ENCODE data around the gene DNAJC5. TPM values are rescaled to one million over a fixed set of nuclear protein-coding genes. Genes with fewer than 3 reads are reported as not detected.
"Not testable (repeated sequence)": the region's sequence is repeated elsewhere in the genome, so short reads cannot be mapped to it uniquely, and the experiment has no call there.

The DNAJC5 gene
- total RNA-seq, 4 donors from 2014 or later: 40.6 to 59.7 (median 49.7) TPM

DNA sequence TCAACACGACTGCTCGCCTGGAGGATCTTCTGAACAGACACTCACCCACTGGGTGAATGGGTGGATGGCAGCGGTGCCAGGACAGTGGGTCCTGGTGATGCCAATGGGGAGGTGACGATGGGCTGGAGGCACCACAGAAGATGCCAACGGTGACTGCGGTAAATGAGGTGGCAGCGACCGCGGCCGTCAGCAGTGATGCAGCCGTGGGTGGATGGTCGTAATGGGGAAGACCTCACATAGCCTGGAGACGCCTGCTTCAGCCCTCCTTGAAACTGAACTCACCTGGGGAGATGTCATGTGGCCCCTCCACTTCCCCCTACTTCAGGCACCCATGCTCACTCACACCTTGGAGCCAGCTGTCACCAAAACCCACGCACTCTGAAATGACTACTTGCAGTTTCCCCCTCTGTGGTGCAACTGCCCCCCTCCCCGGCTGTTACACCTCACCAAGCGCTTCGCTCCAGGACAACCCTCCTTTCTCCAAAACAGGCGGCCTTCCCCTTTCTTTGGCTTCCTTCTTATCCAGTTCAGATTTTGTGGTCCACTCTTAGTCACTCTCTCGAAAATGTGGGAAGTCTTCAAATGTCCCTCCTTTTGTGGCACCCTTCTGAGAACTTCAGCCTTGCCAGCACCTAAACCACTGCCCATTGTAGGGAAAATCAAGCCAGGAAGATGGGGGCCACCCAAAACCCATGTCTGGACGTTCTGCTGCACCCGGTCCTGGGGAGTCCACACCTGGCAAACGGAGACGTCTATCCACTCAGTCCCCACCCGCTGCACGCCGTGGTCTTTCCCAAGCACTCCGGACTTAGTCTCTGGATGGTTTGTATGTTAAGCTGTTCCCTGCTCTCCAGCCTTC lies 44.0 kb upstream of the DNAJC5 start:
- intact Hi-C loops (cut with DNase I; ENCODE audit: low total_unique reads): no loop called here
- WGBS, 2 donors: 70 to 77% methylated on average over 27 of the region's 27 CpGs
- no peak overlapping the region for H3K4me3 ChIP-seq (ENCODE audit: low read depth, poor library complexity, severe bottlenecking)
- DNase-seq (ENCODE audit: low spot score in 2 of 2): no peak
- TF ChIP-seq POLR2A (IDR thresholded peaks at IDR 0.05): no peak
- TF ChIP-seq, protein P1, sequence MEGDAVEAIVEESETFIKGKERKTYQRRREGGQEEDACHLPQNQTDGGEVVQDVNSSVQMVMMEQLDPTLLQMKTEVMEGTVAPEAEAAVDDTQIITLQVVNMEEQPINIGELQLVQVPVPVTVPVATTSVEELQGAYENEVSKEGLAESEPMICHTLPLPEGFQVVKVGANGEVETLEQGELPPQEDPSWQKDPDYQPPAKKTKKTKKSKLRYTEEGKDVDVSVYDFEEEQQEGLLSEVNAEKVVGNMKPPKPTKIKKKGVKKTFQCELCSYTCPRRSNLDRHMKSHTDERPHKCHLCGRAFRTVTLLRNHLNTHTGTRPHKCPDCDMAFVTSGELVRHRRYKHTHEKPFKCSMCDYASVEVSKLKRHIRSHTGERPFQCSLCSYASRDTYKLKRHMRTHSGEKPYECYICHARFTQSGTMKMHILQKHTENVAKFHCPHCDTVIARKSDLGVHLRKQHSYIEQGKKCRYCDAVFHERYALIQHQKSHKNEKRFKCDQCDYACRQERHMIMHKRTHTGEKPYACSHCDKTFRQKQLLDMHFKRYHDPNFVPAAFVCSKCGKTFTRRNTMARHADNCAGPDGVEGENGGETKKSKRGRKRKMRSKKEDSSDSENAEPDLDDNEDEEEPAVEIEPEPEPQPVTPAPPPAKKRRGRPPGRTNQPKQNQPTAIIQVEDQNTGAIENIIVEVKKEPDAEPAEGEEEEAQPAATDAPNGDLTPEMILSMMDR (IDR thresholded peaks at IDR 0.05): no peak

DNA sequence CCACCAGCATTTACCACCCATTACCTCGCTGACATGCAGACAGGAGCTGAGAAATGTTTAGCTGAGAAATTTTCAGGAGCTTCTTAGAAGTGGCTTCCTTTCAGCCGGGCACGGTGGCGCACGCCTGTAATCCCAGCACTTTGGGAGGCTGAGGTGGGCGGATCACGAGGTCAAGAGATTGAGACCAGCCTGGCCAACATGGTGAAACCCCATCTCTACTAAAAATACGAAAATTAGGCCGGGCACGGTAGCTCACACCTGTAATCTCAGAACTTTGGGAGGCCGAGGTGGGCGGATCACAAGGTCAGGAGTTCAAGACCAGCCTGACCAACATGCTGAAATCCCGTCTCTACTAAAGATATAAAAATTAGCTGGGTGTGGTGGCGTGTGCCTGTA lies 43.4 kb upstream of the DNAJC5 start:
- intact Hi-C loops (cut with DNase I; ENCODE audit: low total_unique reads); DNase-seq (ENCODE audit: low spot score in 2 of 2); H3K4me3 ChIP-seq (ENCODE audit: low read depth, poor library complexity, severe bottlenecking): not testable (repeated sequence)
- 83 to 89% methylated on average over 14 of the region's 14 CpGs for WGBS, 2 donors

DNA sequence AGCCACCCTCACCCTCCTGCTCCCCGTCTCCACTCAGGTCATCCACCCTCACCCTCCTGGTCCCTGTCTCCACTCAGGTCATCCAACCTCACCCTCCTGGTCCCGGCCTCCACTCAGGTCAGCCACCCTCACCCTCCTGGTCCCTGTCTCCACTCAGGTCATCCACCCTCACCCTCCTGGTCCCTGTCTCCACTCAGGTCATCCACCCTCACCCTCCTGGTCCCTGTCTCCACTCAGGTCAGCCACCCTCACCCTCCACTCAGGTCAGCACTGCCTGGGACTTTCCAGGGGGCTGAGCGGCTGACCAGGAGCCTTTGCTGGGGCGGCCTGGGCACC lies 41.2 kb upstream of the DNAJC5 start:
- H3K4me3 ChIP-seq (ENCODE audit: low read depth, poor library complexity, severe bottlenecking); intact Hi-C loops (cut with DNase I; ENCODE audit: low total_unique reads); DNase-seq (ENCODE audit: low spot score in 2 of 2): not testable (repeated sequence)
- 65 to 77% methylated on average over 4 of the region's 4 CpGs for WGBS, 2 donors

GRCh38 chr20:63854069-63854765 lies 40.7 kb upstream of the DNAJC5 start:
- no peak for DNase-seq (ENCODE audit: low spot score in 2 of 2)
- H3K4me3 ChIP-seq (ENCODE audit: low read depth, poor library complexity, severe bottlenecking): no peak overlapping the region
- intact Hi-C loops (cut with DNase I; ENCODE audit: low total_unique reads): no loop called here
- 4 to 6% methylated on average over 8 to 12 of the region's 17 CpGs for WGBS, 2 donors
- no peak for TF ChIP-seq POLR2A (IDR thresholded peaks at IDR 0.05)
- TF ChIP-seq, protein P1 (IDR thresholded peaks at IDR 0.05): no peak

DNA sequence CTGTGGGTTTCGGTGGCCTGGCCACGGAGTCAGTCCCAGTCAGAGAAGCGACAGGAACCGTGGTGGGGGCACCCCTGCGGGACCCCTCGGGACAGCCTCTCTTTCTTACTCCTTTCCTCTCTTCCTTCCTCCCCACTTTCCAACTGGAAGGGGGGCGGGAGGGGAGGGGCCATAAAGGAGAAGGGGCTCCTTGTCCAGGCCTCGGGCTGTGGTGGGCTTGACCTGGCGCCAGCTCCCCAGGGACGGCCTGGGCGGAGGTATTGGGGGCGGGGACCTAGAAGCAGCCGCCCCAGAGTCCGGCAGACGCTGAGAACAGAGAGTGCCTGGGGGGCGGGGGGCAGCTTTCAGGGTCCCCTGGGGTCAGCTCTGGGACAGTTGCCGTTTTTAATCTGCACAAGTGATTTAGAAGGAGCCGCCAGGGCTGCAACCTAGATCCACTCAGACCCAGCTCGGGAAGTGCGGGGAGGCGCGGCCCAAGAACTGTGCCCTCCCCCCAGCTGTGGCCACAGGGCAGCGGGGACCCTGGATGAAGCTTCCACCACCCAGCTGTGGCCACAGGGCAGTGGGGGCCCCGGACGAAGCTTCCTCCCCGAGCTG lies 40.1 kb upstream of the DNAJC5 start:
- no peak for TF ChIP-seq POLR2A (IDR thresholded peaks at IDR 0.05)
- TF ChIP-seq, protein P1 (IDR thresholded peaks at IDR 0.05): no peak
- H3K4me3 ChIP-seq (ENCODE audit: low read depth, poor library complexity, severe bottlenecking): no peak overlapping the region
- WGBS, 2 donors: 1 to 3% methylated on average over 12 to 15 of the region's 26 CpGs
- intact Hi-C loops (cut with DNase I; ENCODE audit: low total_unique reads): no loop called here
- no peak for DNase-seq (ENCODE audit: low spot score in 2 of 2)

DNA sequence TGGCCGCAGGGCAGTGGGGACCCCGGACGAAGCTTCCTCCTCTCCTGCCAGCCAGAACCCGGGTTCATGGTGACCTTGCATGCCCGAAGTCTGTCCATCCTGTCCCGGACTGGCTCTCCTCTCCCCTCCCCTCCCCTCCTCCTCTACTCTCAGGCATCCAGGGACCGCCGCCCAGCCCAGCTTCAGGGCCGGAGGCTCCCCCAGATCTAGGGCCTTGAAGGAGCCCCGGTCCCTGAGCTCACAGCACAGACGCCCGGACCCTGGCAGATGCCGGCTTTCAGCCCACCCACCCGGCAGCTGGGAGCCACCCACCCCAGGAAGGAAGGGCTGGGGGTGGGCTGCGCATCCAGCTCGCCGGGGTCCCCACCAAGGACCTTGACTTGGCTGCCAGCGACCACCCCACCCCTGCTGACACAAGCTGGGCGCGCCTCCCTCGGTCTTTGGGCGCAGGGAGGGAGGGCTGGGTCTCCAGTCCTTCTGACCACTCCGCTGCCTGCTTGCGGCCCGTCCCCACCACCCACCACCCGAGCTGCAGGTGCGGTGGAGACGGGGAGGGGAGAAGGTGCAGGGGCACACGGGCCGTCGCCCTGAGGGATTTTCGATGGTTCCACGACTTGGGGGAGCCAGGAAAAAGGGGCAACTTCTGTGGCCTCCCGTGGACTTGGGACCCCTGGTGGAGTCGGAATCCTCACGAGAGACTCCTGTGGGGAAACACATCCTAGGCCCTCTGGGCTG lies 39.4 kb upstream of the DNAJC5 start:
- no peak for DNase-seq (ENCODE audit: low spot score in 2 of 2)
- no peak overlapping the region for H3K4me3 ChIP-seq (ENCODE audit: low read depth, poor library complexity, severe bottlenecking)
- TF ChIP-seq, protein P1 (IDR thresholded peaks at IDR 0.05): no peak
- TF ChIP-seq POLR2A (IDR thresholded peaks at IDR 0.05): no peak
- intact Hi-C loops (cut with DNase I; ENCODE audit: low total_unique reads): no loop called here
- 32 to 33% methylated on average over 21 to 22 of the region's 36 CpGs for WGBS, 2 donors
